Measurements from ENCODE around the gene BCL7C. TPM values are rescaled to one million over a fixed set of nuclear protein-coding genes. Genes with fewer than 3 reads are reported as not detected.
"Not testable (repeated sequence)": the region's sequence is repeated elsewhere in the genome, so short reads cannot be mapped to it uniquely, and the experiment has no call there.

BCL7C gene
- 21.3 TPM for total RNA-seq
- long read RNA-seq, partial matches to known transcripts: 0 of 8 reads
- long read RNA-seq, other reads (novel, unspliced or antisense): 5 of 8 reads

DNA sequence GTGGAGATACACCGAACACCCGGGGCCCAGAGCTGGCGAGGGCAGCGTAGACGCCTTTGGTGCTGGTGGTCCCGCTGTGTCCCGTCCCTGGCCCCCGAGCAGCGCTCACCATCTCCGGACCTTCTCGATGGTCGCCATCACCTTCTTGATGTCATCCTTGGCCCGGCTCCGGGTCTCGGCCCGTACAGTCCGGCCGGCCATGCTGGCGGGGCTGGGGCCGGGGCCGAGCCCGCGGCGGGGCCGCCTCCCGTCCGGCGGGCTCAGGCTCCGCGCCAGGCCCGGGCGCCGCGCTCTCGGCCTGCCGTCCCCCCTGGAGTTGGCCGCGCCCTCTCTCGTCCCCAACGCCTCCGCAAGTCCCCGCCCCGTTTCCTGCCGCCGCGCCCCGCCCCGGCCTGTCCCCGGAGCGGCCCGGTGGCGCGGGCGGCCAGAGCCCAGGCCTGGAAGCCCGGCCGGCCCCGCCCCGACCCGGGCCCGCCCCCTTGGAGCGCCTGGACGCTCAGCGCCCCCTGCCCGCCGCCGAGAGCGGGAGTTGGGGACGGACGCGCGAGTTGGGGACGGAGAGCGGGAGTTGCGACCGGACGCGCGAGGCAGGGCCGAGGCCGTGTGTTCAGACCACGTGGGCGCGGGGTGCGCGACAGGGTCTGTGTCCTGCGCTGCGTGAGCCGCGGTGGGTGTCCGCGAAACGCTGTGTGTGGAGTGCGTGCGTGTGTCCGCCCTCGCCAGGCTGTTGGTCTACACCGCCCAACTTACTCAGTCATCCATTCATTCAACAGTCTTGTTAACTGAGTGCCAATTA, at the start of gene BCL7C:
Gene BCL7C, minus strand, starts transcription at position 334 of the 796 bp plus-strand sequence. Its CDS starts 133 bp downstream, at position 201.
- DNase-seq (ENCODE audit: low spot score): peak; percentile 97

- no peak for DNase-seq (ENCODE audit: low spot score)
Measured at GRCh38 chr16:30942426-30942806, 48.5 kb upstream of the BCL7C start.

DNA sequence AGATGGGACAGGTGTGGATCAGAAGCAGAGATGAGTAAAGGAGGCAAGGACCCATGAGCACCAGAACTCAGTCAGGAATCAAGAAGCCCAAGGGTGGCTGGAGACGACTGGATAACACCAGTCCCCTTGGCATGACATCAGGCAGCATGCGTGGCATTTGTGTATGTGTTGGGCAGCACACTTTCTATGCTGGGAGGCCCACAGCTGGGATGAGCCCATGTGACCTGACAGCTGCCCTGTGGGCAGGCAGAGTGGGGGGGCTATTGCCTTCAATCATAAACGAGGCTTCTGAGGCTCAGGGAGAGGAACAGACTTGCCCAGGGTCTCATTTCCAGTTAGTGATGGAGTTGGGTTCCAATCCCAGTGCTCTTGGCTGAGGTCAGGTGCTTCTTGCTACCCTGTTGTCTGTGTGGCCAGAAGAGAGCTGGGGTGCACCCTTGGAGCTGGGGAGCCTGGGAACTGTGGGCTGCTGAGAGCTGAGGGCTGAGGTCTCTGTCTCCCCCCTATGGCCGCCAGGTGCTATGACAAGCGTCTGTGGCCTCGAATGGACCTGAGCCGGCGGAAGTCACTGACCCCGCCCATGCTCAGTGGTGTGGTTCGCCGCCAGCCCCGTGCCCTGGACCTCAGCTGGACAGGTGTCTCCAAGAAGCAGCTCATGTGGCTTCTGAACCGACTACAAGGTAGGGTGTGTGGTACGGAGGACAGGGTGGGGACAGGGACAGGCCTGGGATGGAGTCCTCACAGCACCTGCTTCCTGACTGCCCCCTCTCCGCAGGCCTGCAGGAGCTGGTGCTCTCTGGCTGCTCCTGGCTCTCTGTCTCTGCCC, 47.9 kb upstream of the BCL7C start:
- no peak for DNase-seq (ENCODE audit: low spot score)

- DNase-seq (ENCODE audit: low spot score): not testable (repeated sequence)
Measured at GRCh38 chr16:30939571-30939970, 45.7 kb upstream of the BCL7C start.

DNA sequence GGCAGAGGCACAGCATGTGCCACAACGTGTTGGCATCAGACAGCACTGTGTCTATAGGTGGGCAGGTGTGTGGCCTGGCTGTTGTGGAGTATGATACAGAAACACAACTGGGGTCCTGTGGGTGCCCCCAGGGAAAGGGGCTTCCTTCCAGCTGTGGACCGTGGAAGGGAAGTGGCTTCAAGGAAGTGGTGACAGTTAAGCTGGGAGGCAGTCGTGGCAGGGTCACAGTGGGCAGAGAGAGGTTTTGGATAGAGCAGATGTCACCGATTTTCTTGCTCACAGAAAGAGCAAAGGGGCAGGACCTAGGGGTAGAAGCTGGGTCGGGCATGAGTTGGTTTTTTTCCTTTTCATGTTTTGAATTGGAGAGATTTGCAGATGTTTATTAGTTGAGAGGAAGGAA, 43.8 kb upstream of the BCL7C start:
- no peak for DNase-seq (ENCODE audit: low spot score)

- no peak for DNase-seq (ENCODE audit: low spot score)
Measured at GRCh38 chr16:30934827-30935557, 41.1 kb upstream of the BCL7C start.

GRCh38 chr16:30931068-30931650, 37.3 kb upstream of the BCL7C start:
- no peak for DNase-seq (ENCODE audit: low spot score)

DNA sequence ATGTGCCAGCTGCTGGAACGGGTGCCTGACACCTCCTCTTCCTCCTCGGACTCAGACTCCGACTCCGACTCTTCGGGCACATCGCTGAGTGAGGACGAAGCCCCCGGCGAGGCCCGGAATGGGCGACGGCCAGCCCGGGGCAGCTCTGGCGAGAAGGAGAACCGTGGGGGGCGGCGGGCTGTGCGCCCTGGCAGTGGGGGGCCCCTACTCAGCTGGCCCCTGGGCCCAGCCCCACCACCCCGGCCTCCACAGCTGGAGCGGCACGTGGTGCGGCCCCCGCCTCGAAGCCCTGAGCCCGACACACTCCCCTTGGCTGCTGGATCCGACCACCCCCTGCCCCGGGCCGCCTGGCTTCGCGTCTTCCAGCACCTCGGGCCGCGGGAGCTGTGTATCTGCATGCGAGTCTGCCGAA, 36.3 kb upstream of the BCL7C start:
- DNase-seq (ENCODE audit: low spot score): no peak

DNA sequence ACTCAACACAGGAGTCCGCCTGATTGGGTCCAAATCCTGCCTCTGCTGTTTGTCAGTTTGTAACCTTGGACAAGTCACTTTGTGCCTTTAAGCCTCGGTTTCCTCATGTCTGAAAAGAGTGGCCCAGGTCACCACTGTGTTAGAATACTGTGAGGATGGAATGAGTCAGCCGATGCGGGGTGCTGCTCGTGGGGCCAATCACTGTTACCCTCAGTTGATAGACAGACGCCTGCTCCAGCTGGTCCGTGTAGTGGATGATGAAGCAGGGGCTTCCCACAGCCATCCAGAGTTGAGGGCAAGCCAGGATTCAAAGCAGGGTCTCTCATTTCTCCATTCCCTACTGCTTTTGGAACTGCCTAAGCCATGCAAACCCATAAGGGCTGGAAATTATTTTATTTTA, 35.3 kb upstream of the BCL7C start:
- no peak for DNase-seq (ENCODE audit: low spot score)

GRCh38 chr16:30928390-30928789, 34.5 kb upstream of the BCL7C start:
- DNase-seq (ENCODE audit: low spot score): no peak

DNA sequence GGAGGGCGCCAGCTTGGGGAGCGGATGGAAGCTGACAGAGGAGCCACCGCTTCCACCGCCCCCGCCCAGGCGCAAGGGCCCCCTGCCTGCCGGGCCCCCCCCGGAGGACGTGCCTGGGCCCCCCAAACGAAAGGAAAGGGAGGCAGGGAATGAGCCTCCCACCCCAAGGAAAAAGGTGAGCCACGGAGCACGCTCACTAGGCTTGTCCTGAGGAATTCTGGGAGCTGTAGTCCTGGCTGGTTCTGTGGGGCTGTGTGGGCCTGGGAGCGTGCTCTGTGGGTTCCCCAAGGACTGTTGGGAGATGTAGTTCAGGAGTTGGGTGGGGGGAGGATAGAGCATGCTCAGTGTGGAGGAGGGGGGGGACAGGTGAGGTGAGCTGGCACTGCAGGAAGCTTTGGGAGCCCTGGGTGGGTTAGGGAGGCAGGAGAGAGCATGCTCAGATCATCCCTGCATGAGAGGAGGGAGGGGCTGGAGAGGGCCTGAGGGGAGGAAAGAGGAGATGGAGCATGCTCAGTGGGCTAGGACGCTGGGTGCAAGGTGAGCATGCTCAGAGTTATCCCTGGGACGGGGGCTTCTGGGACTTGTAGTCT, 34.0 kb upstream of the BCL7C start:
- DNase-seq (ENCODE audit: low spot score): no peak

DNA sequence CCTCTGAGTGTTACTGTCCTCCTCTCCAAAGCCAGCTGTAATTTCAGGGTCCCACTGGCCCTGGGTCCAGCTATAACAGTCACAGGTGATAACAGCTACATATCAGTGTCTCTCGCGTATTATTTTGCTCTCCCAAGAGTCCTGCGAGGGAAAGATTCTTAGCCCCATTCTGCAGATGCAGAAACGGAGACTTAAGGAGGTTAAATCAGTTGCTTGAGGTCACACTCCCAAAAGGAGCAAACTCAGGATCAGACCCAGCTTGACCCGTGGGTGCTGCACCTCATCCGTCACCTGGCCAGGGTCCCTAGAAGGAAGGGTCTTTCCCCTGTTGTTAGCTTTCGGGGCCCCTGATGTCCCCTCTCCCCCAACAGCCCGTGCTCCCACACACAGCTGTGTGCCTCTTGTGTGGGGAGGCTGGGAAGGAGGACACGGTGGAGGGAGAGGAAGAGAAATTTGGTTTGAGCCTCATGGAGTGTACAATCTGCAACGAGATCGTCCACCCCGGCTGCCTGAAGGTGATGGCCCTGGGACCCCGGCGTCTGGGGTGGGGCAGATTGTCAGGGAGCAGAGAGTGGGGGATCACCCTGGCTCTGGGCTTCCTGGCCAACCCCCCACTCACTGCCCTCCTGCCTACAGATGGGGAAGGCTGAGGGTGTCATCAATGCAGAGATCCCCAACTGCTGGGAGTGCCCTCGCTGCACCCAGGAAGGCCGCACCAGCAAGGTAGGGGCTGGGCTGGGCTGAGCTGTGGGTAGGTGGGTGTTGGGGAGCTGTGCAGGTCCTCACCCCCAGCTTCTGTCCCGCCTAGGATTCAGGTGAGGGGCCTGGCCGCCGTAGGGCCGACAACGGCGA, 33.3 kb upstream of the BCL7C start:
- DNase-seq (ENCODE audit: low spot score): no peak

DNA sequence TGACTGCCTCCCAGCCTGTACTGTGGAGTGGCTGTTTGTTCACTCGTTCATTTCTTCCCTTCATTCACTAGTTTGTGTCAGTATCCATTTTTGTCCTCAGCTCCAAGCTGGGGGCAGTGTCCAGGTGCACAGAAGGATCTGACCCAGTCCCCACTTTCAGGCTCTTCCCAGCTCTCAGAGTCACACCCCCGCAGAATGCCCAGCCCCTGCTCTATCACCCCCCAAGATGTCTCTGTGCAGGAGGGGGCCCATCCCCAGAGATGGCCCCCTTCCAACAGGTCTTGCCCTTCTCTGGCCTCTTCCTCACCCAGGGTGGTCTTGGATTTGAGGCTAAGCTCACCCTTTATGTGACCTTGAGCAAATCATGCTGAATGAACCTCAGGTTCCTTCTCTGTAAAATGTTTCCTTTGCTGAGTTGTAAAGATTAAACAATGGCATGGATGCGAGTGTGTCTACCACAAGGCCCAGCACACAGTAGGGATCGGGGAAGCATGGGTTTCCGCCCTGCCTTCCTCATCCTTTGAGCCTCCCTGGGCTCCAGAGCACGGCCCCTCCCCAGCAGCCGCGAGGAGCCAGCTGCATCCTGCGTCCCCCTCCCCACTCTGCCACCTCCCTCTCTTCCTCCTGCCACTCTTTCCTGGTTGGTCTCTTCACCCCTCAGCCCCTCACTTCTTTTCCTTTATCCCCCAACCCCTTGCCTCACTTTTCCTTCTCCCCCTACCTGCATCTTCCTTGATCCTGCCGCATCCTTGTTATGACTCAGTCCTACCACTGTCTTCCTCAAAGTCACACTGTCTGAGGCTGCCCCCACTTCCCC, 32.3 kb upstream of the BCL7C start:
- no peak for DNase-seq (ENCODE audit: low spot score)

- no peak for DNase-seq (ENCODE audit: low spot score)
Measured at GRCh38 chr16:30925632-30925987, 31.7 kb upstream of the BCL7C start.

DNA sequence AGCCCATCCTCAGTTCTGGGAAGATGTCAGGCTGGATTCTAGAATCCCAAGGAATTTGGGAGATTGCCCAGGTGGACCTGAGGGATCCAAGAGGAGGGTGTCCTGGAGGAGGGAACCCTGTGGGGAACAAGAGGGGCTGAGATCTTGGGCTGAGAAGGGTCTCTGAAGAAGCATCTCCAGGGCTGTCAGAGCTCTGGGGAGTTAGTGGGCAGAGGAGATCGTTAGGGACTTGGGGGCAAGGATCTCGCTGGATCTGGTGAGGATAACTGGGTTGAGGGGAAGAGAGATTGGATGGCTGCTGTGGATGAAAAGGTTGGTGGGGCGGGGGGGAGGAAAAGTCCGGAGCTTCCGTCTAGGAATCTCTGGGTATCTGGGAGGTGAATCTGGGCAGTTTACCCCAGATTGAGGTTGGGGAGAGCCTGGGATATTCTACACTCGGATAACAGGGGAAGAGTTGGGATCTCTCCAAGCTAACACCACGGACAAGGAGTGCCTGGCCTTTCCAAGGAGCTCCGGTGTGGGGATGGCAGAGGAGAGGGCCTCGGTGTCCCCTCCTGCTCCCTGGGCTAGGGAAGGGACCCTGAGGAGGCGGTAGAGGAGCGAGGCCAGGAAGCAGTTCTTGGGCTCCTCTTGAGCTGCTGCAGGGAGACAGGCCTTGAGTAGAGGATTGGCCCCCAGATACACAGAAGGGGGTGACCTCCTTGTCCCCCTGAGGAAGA, 31.2 kb upstream of the BCL7C start:
- DNase-seq (ENCODE audit: low spot score): no peak

- DNase-seq (ENCODE audit: low spot score): no peak
Measured at GRCh38 chr16:30924076-30924912, 30.4 kb upstream of the BCL7C start.

DNA sequence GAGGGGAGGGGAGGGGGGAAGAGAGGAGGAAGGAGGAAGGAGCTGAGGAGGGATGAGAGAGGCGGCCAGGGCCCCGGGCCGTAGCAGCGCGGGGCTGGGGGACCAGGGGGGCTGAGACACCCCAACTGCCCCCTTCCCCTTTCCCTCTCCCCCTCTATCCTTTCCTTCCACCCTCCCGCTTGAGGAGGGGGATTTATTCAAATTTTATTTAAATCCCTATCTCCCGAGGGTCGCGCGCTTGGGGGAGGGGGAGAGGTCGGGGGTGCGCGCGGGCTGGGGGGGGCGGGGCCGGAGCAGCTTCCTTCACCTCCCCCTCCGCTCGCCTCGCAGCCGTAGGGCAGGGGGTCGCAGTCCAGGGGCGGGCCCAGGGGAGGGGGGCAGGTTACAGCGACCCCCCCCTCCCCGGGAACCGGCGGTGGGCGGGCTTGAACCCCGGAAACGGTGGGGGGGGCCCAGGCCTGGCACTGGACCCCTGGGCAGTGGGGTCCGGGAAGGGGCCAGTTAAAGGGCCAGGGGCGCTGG, 29.7 kb upstream of the BCL7C start, which contains the start of gene FBXL19:
Gene FBXL19, plus strand, starts transcription at position 19 of the 522 bp plus-strand sequence. CDS start 2,183 bp downstream, outside the sequence.
- DNase-seq (ENCODE audit: low spot score): no peak

All from mesenteric fat pad (tissue), 1 donor.